ENCODE measurements around the gene ZNF496. TPM values are rescaled to one million over a fixed set of nuclear protein-coding genes. Genes with fewer than 3 reads are reported as not detected.

The ZNF496 gene
- total and polyA plus RNA-seq, 2 of the 13 experiments (the other 11 are each of a cell fraction or from before 2014, with no cell fraction given), result 14.8 to 18.6 TPM

GRCh38 chr1:247331172-247331524 is 519 bp downstream of the ZNF496 start (continued):
- no peak for TF ChIP-seq TRIM24 (CRISPR knock-in tag; IDR thresholded peaks at IDR 0.05)
- TF ChIP-seq NBN (conservative IDR thresholded peaks at IDR 0.05), result no peak
- TF ChIP-seq IKZF4 (CRISPR knock-in tag; IDR thresholded peaks at IDR 0.05; ENCODE audit: borderline replicate concordance, low read depth, not compliant biosample characterization), result peak; percentile 34
- TF ChIP-seq PATZ1 (CRISPR knock-in tag; IDR thresholded peaks at IDR 0.05), result no peak; the same call in 1 of the 2 replicates
- no peak for TF ChIP-seq SUZ12 (IDR thresholded peaks at IDR 0.05; ENCODE audit: low read depth, low read length)
- no peak for TF ChIP-seq MNT (IDR thresholded peaks at IDR 0.05)
- no peak for TF ChIP-seq CHCHD3 (CRISPR knock-in tag; IDR thresholded peaks at IDR 0.05)
- TF ChIP-seq ZNF569 (CRISPR knock-in tag; IDR thresholded peaks at IDR 0.05; ENCODE audit: borderline replicate concordance), result no peak
- 0 out of 2 replicates have a peak, but pooled peaks have one; percentile 14 for TF ChIP-seq ZNF142 (CRISPR knock-in tag; IDR thresholded peaks at IDR 0.05)
- TF ChIP-seq TBP (CRISPR knock-in tag; IDR thresholded peaks at IDR 0.05), result no peak
- TF ChIP-seq ZNF326 (CRISPR knock-in tag; IDR thresholded peaks at IDR 0.05; ENCODE audit: borderline replicate concordance), result no peak
- peak; percentile 68 for TF ChIP-seq SAP130 (CRISPR knock-in tag; IDR thresholded peaks at IDR 0.05; ENCODE audit: low read depth)
- no peak for TF ChIP-seq PLSCR1 (CRISPR knock-in tag; IDR thresholded peaks at IDR 0.05; ENCODE audit: borderline replicate concordance)
- TF ChIP-seq RAD51 (IDR thresholded peaks at IDR 0.05; ENCODE audit: borderline replicate concordance), result no peak
- no peak for TF ChIP-seq GZF1 (CRISPR knock-in tag; IDR thresholded peaks at IDR 0.05)
- no peak for TF ChIP-seq ZBTB46 (CRISPR knock-in tag; IDR thresholded peaks at IDR 0.05; ENCODE audit: borderline replicate concordance)
